Measurements from ENCODE around the gene CFAP61.

The CFAP61 gene

DNA sequence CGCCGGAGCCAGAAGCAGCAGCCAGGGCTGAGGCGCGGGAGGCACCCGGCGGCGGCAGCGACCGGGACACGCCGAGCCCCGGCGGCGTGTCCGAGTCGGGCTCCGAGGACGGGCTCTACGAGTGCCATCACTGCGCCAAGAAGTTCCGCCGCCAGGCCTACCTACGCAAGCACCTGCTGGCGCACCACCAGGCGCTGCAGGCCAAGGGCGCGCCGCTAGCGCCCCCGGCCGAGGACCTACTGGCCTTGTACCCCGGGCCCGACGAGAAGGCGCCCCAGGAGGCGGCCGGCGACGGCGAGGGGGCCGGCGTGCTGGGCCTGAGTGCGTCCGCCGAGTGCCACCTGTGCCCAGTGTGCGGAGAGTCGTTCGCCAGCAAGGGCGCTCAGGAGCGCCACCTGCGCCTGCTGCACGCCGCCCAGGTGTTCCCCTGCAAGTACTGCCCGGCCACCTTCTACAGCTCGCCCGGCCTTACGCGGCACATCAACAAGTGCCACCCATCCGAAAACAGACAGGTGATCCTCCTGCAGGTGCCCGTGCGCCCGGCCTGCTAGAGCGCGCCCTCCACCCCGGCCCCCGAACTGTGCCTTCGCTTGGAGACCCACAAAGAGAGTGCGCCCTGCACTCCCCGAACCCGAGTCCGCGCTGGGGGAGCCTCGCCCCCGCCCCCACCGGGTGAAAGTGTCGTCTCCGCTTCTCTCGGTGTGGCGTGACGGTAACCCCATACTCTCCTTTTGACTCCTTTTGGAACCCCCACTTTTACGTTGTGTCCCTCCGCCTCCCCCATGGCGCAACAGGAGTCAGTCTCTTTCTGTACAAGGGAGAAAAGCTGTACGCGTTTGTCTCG, 317.1 kb downstream of the CFAP61 start (continued):
- no peak for TF ChIP-seq ZNF114 (tag by site-specific recombination; IDR thresholded peaks at IDR 0.05)
- TF ChIP-seq, protein P1, sequence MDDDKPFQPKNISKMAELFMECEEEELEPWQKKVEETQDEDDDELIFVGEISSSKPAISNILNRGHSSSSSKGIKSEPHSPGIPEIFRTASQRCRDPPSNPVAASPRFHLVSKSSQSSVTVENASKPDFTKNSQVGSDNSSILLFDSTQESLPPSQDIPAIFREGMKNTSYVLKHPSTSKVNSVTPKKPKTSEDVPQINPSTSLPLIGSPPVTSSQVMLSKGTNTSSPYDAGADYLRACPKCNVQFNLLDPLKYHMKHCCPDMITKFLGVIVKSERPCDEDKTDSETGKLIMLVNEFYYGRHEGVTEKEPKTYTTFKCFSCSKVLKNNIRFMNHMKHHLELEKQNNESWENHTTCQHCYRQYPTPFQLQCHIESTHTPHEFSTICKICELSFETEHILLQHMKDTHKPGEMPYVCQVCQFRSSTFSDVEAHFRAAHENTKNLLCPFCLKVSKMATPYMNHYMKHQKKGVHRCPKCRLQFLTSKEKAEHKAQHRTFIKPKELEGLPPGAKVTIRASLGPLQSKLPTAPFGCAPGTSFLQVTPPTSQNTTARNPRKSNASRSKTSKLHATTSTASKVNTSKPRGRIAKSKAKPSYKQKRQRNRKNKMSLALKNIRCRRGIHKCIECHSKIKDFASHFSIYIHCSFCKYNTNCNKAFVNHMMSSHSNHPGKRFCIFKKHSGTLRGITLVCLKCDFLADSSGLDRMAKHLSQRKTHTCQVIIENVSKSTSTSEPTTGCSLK (tag by site-specific recombination; IDR thresholded peaks at IDR 0.05) = no peak
- TF ChIP-seq ZNF549 (tag by site-specific recombination; IDR thresholded peaks at IDR 0.05) = no peak
- no peak for TF ChIP-seq KLF10 (tag by site-specific recombination; IDR thresholded peaks at IDR 0.05)
- no peak for TF ChIP-seq ZNF302 (tag by site-specific recombination; IDR thresholded peaks at IDR 0.05; ENCODE audit: low read depth)
- peak; percentile 77 for TF ChIP-seq PATZ1 (tag by site-specific recombination; IDR thresholded peaks at IDR 0.05)
- 0 out of 2 replicates have a peak, but pooled peaks have one; percentile 32 for TF ChIP-seq ZSCAN16 (tag by site-specific recombination; IDR thresholded peaks at IDR 0.05)
- no peak for TF ChIP-seq ZNF211 (tag by site-specific recombination; IDR thresholded peaks at IDR 0.05; ENCODE audit: low read depth)
- TF ChIP-seq SP7 (tag by site-specific recombination; IDR thresholded peaks at IDR 0.05) = 0 out of 2 replicates have a peak, but pooled peaks have one; percentile 23
- TF ChIP-seq HOXD13 (CRISPR knock-in tag; IDR thresholded peaks at IDR 0.05; ENCODE audit: borderline replicate concordance) = no peak
- no peak for TF ChIP-seq REPIN1 (tag by site-specific recombination; IDR thresholded peaks at IDR 0.05; ENCODE audit: low read depth)
- no peak for TF ChIP-seq ZNF654 (tag by site-specific recombination; IDR thresholded peaks at IDR 0.05; ENCODE audit: low read depth)
- TF ChIP-seq ZNF473 (tag by site-specific recombination; IDR thresholded peaks at IDR 0.05) = no peak
- TF ChIP-seq ZNF404 (tag by site-specific recombination; IDR thresholded peaks at IDR 0.05) = no peak
- TF ChIP-seq, protein P2, sequence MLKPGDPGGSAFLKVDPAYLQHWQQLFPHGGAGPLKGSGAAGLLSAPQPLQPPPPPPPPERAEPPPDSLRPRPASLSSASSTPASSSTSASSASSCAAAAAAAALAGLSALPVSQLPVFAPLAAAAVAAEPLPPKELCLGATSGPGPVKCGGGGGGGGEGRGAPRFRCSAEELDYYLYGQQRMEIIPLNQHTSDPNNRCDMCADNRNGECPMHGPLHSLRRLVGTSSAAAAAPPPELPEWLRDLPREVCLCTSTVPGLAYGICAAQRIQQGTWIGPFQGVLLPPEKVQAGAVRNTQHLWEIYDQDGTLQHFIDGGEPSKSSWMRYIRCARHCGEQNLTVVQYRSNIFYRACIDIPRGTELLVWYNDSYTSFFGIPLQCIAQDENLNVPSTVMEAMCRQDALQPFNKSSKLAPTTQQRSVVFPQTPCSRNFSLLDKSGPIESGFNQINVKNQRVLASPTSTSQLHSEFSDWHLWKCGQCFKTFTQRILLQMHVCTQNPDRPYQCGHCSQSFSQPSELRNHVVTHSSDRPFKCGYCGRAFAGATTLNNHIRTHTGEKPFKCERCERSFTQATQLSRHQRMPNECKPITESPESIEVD (tag by site-specific recombination; IDR thresholded peaks at IDR 0.05) = no peak
- TF ChIP-seq ZNF140 (tag by site-specific recombination; IDR thresholded peaks at IDR 0.05) = no peak
- TF ChIP-seq ZNF184 (tag by site-specific recombination; IDR thresholded peaks at IDR 0.05) = no peak
- TF ChIP-seq ZNF221 (tag by site-specific recombination; IDR thresholded peaks at IDR 0.05; ENCODE audit: borderline replicate concordance) = no peak
- TF ChIP-seq BCL11B (tag by site-specific recombination; IDR thresholded peaks at IDR 0.05; ENCODE audit: low read depth) = no peak
- no peak for TF ChIP-seq ZNF621 (tag by site-specific recombination; IDR thresholded peaks at IDR 0.05)
- TF ChIP-seq ZFHX2 (tag by site-specific recombination; conservative IDR thresholded peaks at IDR 0.05) = no peak
- TF ChIP-seq ZNF398 (tag by site-specific recombination; IDR thresholded peaks at IDR 0.05) = peak; percentile 69
- TF ChIP-seq PBX3 (CRISPR knock-in tag; IDR thresholded peaks at IDR 0.05) = no peak
- no peak for TF ChIP-seq ZNF701 (tag by site-specific recombination; IDR thresholded peaks at IDR 0.05)
- TF ChIP-seq ZNF174 (tag by site-specific recombination; IDR thresholded peaks at IDR 0.05) = no peak
- no peak for TF ChIP-seq ZNF658 (tag by site-specific recombination; IDR thresholded peaks at IDR 0.05)
- TF ChIP-seq KLF1 (tag by site-specific recombination; IDR thresholded peaks at IDR 0.05) = peak; percentile 30; the same call in 1 of the 2 replicates
- TF ChIP-seq ZEB2 (tag by site-specific recombination; IDR thresholded peaks at IDR 0.05) = peak; percentile 88
- no peak for TF ChIP-seq ZNF10 (tag by site-specific recombination; IDR thresholded peaks at IDR 0.05)
- no peak for TF ChIP-seq ZNF37A (tag by site-specific recombination; IDR thresholded peaks at IDR 0.05)
- TF ChIP-seq KLF7 (tag by site-specific recombination; IDR thresholded peaks at IDR 0.05; ENCODE audit: borderline replicate concordance) = no peak
- TF ChIP-seq YY1 (tag by site-specific recombination; IDR thresholded peaks at IDR 0.05) = no peak
- TF ChIP-seq ZNF626 (tag by site-specific recombination; IDR thresholded peaks at IDR 0.05) = no peak
